ENCODE data around the gene AADACL2. TPM values are rescaled to one million over a fixed set of nuclear protein-coding genes. Genes with fewer than 3 reads are reported as not detected.

AADACL2 gene
- total and polyA plus RNA-seq, 2 of the 4 experiments (the other 2 are of a cell fraction) = not detected

DNA sequence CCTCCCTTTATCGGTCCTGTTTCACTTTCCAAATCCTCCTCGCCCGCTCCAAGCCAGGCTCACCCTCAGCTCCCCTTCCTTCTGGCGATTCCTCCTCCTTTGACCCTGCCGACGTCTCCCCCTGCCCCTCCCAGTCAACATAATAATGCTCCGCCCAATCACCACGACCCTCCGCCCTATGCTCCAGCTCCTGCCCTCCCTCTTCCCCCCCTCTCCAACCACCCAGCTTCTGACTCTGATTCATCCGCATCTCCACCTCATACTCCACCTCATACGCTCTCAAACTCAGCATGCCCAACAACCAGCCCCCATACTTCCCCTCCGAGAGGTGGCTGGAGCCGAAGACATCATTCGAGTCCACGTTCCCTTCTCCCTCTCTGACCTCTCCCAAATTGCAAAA is 73.1 kb downstream of the AADACL2 start:
- ChIA-PET POLR2A (ENCODE audit: unreplicated experiment) (no interaction called here), CTCF (no interaction called here)
- Histone ChIP-seq H3K36me3 (ENCODE audit: control insufficient read depth, insufficient read depth, low read length) (no peaks in the 10 kb centered on the region), H4K5ac (ENCODE audit: low read depth, low read length) (no peak overlapping the region), H3K4me3 (ENCODE audit: insufficient read depth, low read depth, low read length) (no peak overlapping the region), H3K79me1 (ENCODE audit: low read depth in 1 of 2, low read length in 2 of 2) (no peaks in the 10 kb centered on the region), H4K91ac (ENCODE audit: insufficient read depth, low read depth, low read length) (no peak overlapping the region), H3K4ac (ENCODE audit: low read depth, low read length) (no peak overlapping the region), H2AK5ac (ENCODE audit: low read depth, low read length) (no peak overlapping the region), H3K4me1 (ENCODE audit: control insufficient read depth, insufficient read depth, low read length) (no peaks in the 10 kb centered on the region), H3K23ac (ENCODE audit: low read depth, low read length) (no peak overlapping the region), H2AFZ (replicated peaks; ENCODE audit: low read length, poor library complexity) (no peak overlapping the region), H3K4me2 (ENCODE audit: low read depth, low read length) (no peak overlapping the region), H3K18ac (ENCODE audit: low read depth, low read length) (no peak overlapping the region), H3K14ac (replicated peaks; ENCODE audit: low read depth, low read length) (no peak overlapping the region), H3K56ac (ENCODE audit: extremely low read depth, insufficient read depth, low read length) (no peak overlapping the region), H3K9ac (ENCODE audit: low read depth, low read length) (no peak overlapping the region), H3K9me1 (ENCODE audit: insufficient read depth, low read length) (no peaks in the 10 kb centered on the region), H3K27me3 (ENCODE audit: control insufficient read depth, insufficient read depth, low read length) (no peaks in the 10 kb centered on the region; the same call in 1 of the 2 replicates), H4K20me1 (ENCODE audit: insufficient read depth, low read length) (no peaks in the 10 kb centered on the region), H2BK120ac (ENCODE audit: low read depth, low read length) (no peak overlapping the region), H2BK15ac (ENCODE audit: low read depth, low read length) (no peak overlapping the region), H2BK5ac (ENCODE audit: low read depth, low read length, poor library complexity, severe bottlenecking) (no peak overlapping the region), H3K9me3 (ENCODE audit: control insufficient read depth, insufficient read depth, low read length) (peaks cover 8% of the 10 kb centered on the region), H3K27ac (ENCODE audit: insufficient read depth, low read length) (no peak overlapping the region), H2AK9ac (replicated peaks; ENCODE audit: low read depth, low read length, poor library complexity) (no peak overlapping the region), H2BK20ac (ENCODE audit: low read depth, low read length) (no peak overlapping the region), H4K8ac (ENCODE audit: low read depth in 2 of 2, low read length in 2 of 2) (no peak overlapping the region)
- no TSS peak for BruUV-seq (replicated peaks)
- dilution Hi-C loops (cut with HindIII; ENCODE audit: low sequenced_read_pairs, unreplicated experiment) = no loop called here
- intact Hi-C loops (cut with micrococcal nuclease) = no loop called here
- ATAC-seq (ENCODE audit: low read depth) = no peak
- in situ Hi-C loops (cut with MboI; ENCODE audit: low sequenced_read_pairs) = no loop called here
- DNase-seq = no peak
- WGBS, 2 experiments (ENCODE audit: extremely low coverage in 2 of 2, insufficient read length in 1 of 2) = 86% methylated on average over 11 of the region's 15 CpGs; no CpG with 5 or more reads in 1 of the 2 experiments
- no peak for TF ChIP-seq CTCF (conservative IDR thresholded peaks at IDR 0.05; ENCODE audit: low read depth, low read length)
- TF ChIP-seq, protein P1, sequence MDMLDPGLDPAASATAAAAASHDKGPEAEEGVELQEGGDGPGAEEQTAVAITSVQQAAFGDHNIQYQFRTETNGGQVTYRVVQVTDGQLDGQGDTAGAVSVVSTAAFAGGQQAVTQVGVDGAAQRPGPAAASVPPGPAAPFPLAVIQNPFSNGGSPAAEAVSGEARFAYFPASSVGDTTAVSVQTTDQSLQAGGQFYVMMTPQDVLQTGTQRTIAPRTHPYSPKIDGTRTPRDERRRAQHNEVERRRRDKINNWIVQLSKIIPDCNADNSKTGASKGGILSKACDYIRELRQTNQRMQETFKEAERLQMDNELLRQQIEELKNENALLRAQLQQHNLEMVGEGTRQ (IDR thresholded peaks at IDR 0.05; ENCODE audit: low read depth, low read length) = no peak
- no peak for TF ChIP-seq MAFK (IDR thresholded peaks at IDR 0.05; ENCODE audit: low read depth, low read length)
- no peak for TF ChIP-seq MXI1 (IDR thresholded peaks at IDR 0.05; ENCODE audit: borderline replicate concordance, low read depth, low read length)
- no peak for TF ChIP-seq POLR2A (IDR thresholded peaks at IDR 0.05; ENCODE audit: low read depth, low read length)
- no peak for TF ChIP-seq FOS (IDR thresholded peaks at IDR 0.05; ENCODE audit: low read depth, low read length)
- TF ChIP-seq, protein P2, sequence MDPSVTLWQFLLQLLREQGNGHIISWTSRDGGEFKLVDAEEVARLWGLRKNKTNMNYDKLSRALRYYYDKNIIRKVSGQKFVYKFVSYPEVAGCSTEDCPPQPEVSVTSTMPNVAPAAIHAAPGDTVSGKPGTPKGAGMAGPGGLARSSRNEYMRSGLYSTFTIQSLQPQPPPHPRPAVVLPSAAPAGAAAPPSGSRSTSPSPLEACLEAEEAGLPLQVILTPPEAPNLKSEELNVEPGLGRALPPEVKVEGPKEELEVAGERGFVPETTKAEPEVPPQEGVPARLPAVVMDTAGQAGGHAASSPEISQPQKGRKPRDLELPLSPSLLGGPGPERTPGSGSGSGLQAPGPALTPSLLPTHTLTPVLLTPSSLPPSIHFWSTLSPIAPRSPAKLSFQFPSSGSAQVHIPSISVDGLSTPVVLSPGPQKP (IDR thresholded peaks at IDR 0.05; ENCODE audit: borderline replicate concordance, low read depth, low read length) = no peak
- no peak for TF ChIP-seq RAD21 (IDR thresholded peaks at IDR 0.05; ENCODE audit: low read length)
- no peak for TF ChIP-seq MAZ (IDR thresholded peaks at IDR 0.05; ENCODE audit: borderline replicate concordance, low read depth, low read length)
- no peak for TF ChIP-seq BHLHE40 (IDR thresholded peaks at IDR 0.05; ENCODE audit: low read depth, low read length)
- no peak for TF ChIP-seq NFE2L2 (IDR thresholded peaks at IDR 0.05; ENCODE audit: low read depth, low read length)
- TF ChIP-seq RCOR1 (IDR thresholded peaks at IDR 0.05; ENCODE audit: insufficient replicate concordance, low read length) = no peak
- TF ChIP-seq RFX5 (IDR thresholded peaks at IDR 0.05; ENCODE audit: low read depth, low read length) = no peak
- TF ChIP-seq CHD1 (IDR thresholded peaks at IDR 0.05; ENCODE audit: low read depth, low read length) = no peak
